ENCODE data around the gene SLC39A5. TPM values are rescaled to one million over a fixed set of nuclear protein-coding genes. Genes with fewer than 3 reads are reported as not detected.
"Not testable (repeated sequence)": the region's sequence is repeated elsewhere in the genome, so short reads cannot be mapped to it uniquely, and the experiment has no call there.

SLC39A5 gene
- total RNA-seq, 1 donor from 2014 or later: 65.2 TPM

GRCh38 chr12:56189099-56189917 is 40.5 kb upstream of the SLC39A5 start, which contains the start of gene SMARCC2:
Gene SMARCC2 (minus strand): TSS chr12:56189483. CDS start chr12:56189461, 22 bp downstream.
- peak; percentile 78 for DNase-seq (ENCODE audit: low spot score, unreplicated experiment)
- H3K4me1 Mint-ChIP-seq (ENCODE audit: low read depth): peaks cover 17% of the 10 kb centered on the region
- H3K9me3 Mint-ChIP-seq (ENCODE audit: low read depth): no peaks in the 10 kb centered on the region
- TF ChIP-seq CTCF (IDR thresholded peaks at IDR 0.05; ENCODE audit: unreplicated experiment): peak; percentile 83
- no peaks in the 10 kb centered on the region for H3K27me3 Mint-ChIP-seq
- peak within 1 kb of the TSS; percentile 100 for H3K27ac Mint-ChIP-seq
- peaks cover 9% of the 10 kb centered on the region for H3K36me3 Mint-ChIP-seq (ENCODE audit: insufficient read depth)
- H3K4me3 Mint-ChIP-seq (ENCODE audit: low read depth): peak within 1 kb of the TSS; percentile 97

- no peaks in the 10 kb centered on the region for H3K9me3 Mint-ChIP-seq (ENCODE audit: low read depth)
- TF ChIP-seq CTCF (IDR thresholded peaks at IDR 0.05; ENCODE audit: unreplicated experiment): peak; percentile 19
- peaks cover 17% of the 10 kb centered on the region for H3K4me1 Mint-ChIP-seq (ENCODE audit: low read depth)
- DNase-seq (ENCODE audit: low spot score, unreplicated experiment): peak; percentile 95
- peak overlapping the region; percentile 100 for H3K27ac Mint-ChIP-seq
- peaks cover 7% of the 10 kb centered on the region for H3K36me3 Mint-ChIP-seq (ENCODE audit: insufficient read depth)
- H3K4me3 Mint-ChIP-seq (ENCODE audit: low read depth): peak overlapping the region; percentile 97
- no peaks in the 10 kb centered on the region for H3K27me3 Mint-ChIP-seq
Measured at GRCh38 chr12:56189918-56190694, 39.7 kb upstream of the SLC39A5 start.

- H3K36me3 Mint-ChIP-seq (ENCODE audit: insufficient read depth): peaks cover 7% of the 10 kb centered on the region
- no peak for DNase-seq (ENCODE audit: low spot score, unreplicated experiment)
- H3K27me3 Mint-ChIP-seq: no peaks in the 10 kb centered on the region
- peak overlapping the region; percentile 97 for H3K4me3 Mint-ChIP-seq (ENCODE audit: low read depth)
- peak overlapping the region; percentile 100 for H3K27ac Mint-ChIP-seq
- TF ChIP-seq CTCF (IDR thresholded peaks at IDR 0.05; ENCODE audit: unreplicated experiment): no peak
- peaks cover 17% of the 10 kb centered on the region for H3K4me1 Mint-ChIP-seq (ENCODE audit: low read depth)
- H3K9me3 Mint-ChIP-seq (ENCODE audit: low read depth): no peaks in the 10 kb centered on the region
Measured at GRCh38 chr12:56190695-56191155, 39.1 kb upstream of the SLC39A5 start.

- H3K36me3 Mint-ChIP-seq (ENCODE audit: insufficient read depth): peaks cover 2% of the 10 kb centered on the region
- no peaks in the 10 kb centered on the region for H3K9me3 Mint-ChIP-seq (ENCODE audit: low read depth)
- no peak for DNase-seq (ENCODE audit: low spot score, unreplicated experiment)
- H3K27me3 Mint-ChIP-seq: no peaks in the 10 kb centered on the region
- H3K4me1 Mint-ChIP-seq (ENCODE audit: low read depth): peaks cover 12% of the 10 kb centered on the region
- no peak overlapping the region for H3K27ac Mint-ChIP-seq
- no peak for TF ChIP-seq CTCF (IDR thresholded peaks at IDR 0.05; ENCODE audit: unreplicated experiment)
- peak overlapping the region; percentile 24 for H3K4me3 Mint-ChIP-seq (ENCODE audit: low read depth)
Measured at GRCh38 chr12:56192582-56192981, 37.3 kb upstream of the SLC39A5 start.

- Mint-ChIP-seq H3K9me3 (ENCODE audit: low read depth) (no peaks in the 10 kb centered on the region), H3K4me1 (ENCODE audit: low read depth) (peaks cover 7% of the 10 kb centered on the region), H3K36me3 (ENCODE audit: insufficient read depth) (peaks cover 2% of the 10 kb centered on the region), H3K27me3 (no peaks in the 10 kb centered on the region), H3K4me3 (ENCODE audit: low read depth) (peak overlapping the region; percentile 24), H3K27ac (peak overlapping the region; percentile 70)
- peak; percentile 85 for TF ChIP-seq CTCF (IDR thresholded peaks at IDR 0.05; ENCODE audit: unreplicated experiment)
- DNase-seq (ENCODE audit: low spot score, unreplicated experiment): peak; percentile 39
Measured at GRCh38 chr12:56193025-56193578, 36.7 kb upstream of the SLC39A5 start.

- H3K36me3 Mint-ChIP-seq (ENCODE audit: insufficient read depth); H3K9me3 Mint-ChIP-seq (ENCODE audit: low read depth); H3K27ac Mint-ChIP-seq: not testable (repeated sequence)
Measured at GRCh38 chr12:56196818-56197550, 32.9 kb upstream of the SLC39A5 start.

More at GRCh38 chr12:56196818-56197550, 32.9 kb upstream of the SLC39A5 start:
- not testable (repeated sequence) for H3K4me1 Mint-ChIP-seq (ENCODE audit: low read depth); H3K27me3 Mint-ChIP-seq; H3K4me3 Mint-ChIP-seq (ENCODE audit: low read depth); DNase-seq (ENCODE audit: low spot score, unreplicated experiment)

Data from progenitor cell of endocrine pancreas (in vitro differentiated cells).